Measurements from ENCODE around the gene PFN3. TPM values are rescaled to one million over a fixed set of nuclear protein-coding genes. Genes with fewer than 3 reads are reported as not detected.

The PFN3 gene
- total RNA-seq, 4 donors from 2014 or later: not detected

GRCh38 chr5:177369645-177370440, 30.6 kb downstream of the PFN3 start:
- in situ Hi-C loops (cut with MboI; ENCODE audit: low sequenced_read_pairs in 4 of 4): no loop called here

GRCh38 chr5:177368869-177369644, 31.4 kb downstream of the PFN3 start:
- Histone ChIP-seq H3K36me3 (no peaks in the 10 kb centered on the region), H3K9me3 (no peaks in the 10 kb centered on the region), H3K27ac (peak overlapping the region; percentile 74 to 83 (median 79)), H3K4me3 (no peak overlapping the region), H3K4me1 (peaks cover 35 to 39% of the 10 kb centered on the region in 2 donors), H3K27me3 (no peaks in the 10 kb centered on the region)
- DNase-seq (no peak), ATAC-seq (no peak)
- in situ Hi-C loops (cut with MboI; ENCODE audit: low sequenced_read_pairs in 4 of 4): no loop called here
- intact Hi-C loops (cut with DNase I; ENCODE audit: low total_unique reads): loop anchor here (5.0 kb wide), 1 partner anchor 57 kb away; the partner anchor contains the start of gene MXD3
- TF ChIP-seq POLR2A (IDR thresholded peaks at IDR 0.05): no peak
- peak in 4 of 5 experiments; percentile 34 to 62 (median 52) for TF ChIP-seq CTCF (IDR thresholded peaks at IDR 0.05 in 4 of 5, conservative IDR thresholded peaks at IDR 0.05 in 1 of 5)

More at GRCh38 chr5:177369645-177370440, 30.6 kb downstream of the PFN3 start:
- Histone ChIP-seq H3K27ac (peak overlapping the region; percentile 74 to 83 (median 79)), H3K36me3 (no peaks in the 10 kb centered on the region), H3K4me3 (no peak overlapping the region), H3K9me3 (no peaks in the 10 kb centered on the region), H3K4me1 (peaks cover 35 to 39% of the 10 kb centered on the region in 2 donors), H3K27me3 (no peaks in the 10 kb centered on the region)
- intact Hi-C loops (cut with DNase I; ENCODE audit: low total_unique reads): loop anchor here (5.0 kb wide), 1 partner anchor 58 kb away; the partner anchor contains the start of gene MXD3
- no peak for TF ChIP-seq POLR2A (IDR thresholded peaks at IDR 0.05)
- TF ChIP-seq CTCF (IDR thresholded peaks at IDR 0.05 in 4 of 5, conservative IDR thresholded peaks at IDR 0.05 in 1 of 5): no peak
- DNase-seq (peak in 1 of 2 donors; percentile 54), ATAC-seq (peak in 1 of 2 donors; percentile 8)

- Histone ChIP-seq H3K4me3 (peak overlapping the region in 2 of 4 donors; percentile 68 to 80), H3K36me3 (no peaks in the 10 kb centered on the region), H3K27ac (peak overlapping the region in 1 of 4 donors; percentile 93), H3K27me3 (no peaks in the 10 kb centered on the region), H3K9me3 (no peaks in the 10 kb centered on the region), H3K4me1 (peaks cover 41 to 45% of the 10 kb centered on the region in 2 donors)
- in situ Hi-C loops (cut with MboI; ENCODE audit: low sequenced_read_pairs in 4 of 4): no loop called here
- intact Hi-C loops (cut with DNase I; ENCODE audit: low total_unique reads): loop anchor here (5.0 kb wide), 1 partner anchor 56 kb away; the partner anchor contains the start of gene MXD3
- ATAC-seq (no peak), DNase-seq (no peak)
- TF ChIP-seq CTCF (IDR thresholded peaks at IDR 0.05 in 4 of 5, conservative IDR thresholded peaks at IDR 0.05 in 1 of 5) (no peak), POLR2A (IDR thresholded peaks at IDR 0.05) (no peak)
These were observed 32.2 kb downstream of the PFN3 start for GRCh38 chr5:177367981-177368868.

GRCh38 chr5:177367323-177367848, 33.1 kb downstream of the PFN3 start:
- no peaks in the 10 kb centered on the region for H3K9me3 ChIP-seq
- in situ Hi-C loops (cut with MboI; ENCODE audit: low sequenced_read_pairs in 4 of 4): no loop called here
- intact Hi-C loops (cut with DNase I; ENCODE audit: low total_unique reads): loop anchor here (5.0 kb wide), 1 partner anchor 55 kb away; the partner anchor contains the start of gene MXD3
- DNase-seq: no peak
- peak overlapping the region; percentile 63 to 85 (median 74) for H3K4me3 ChIP-seq
- TF ChIP-seq POLR2A (IDR thresholded peaks at IDR 0.05) (no peak), CTCF (IDR thresholded peaks at IDR 0.05 in 4 of 5, conservative IDR thresholded peaks at IDR 0.05 in 1 of 5) (no peak)
- no peaks in the 10 kb centered on the region for H3K36me3 ChIP-seq
- peak overlapping the region; percentile 92 to 93 (median 92) for H3K27ac ChIP-seq
- ATAC-seq: peak; percentile 13 to 16
- H3K27me3 ChIP-seq: no peaks in the 10 kb centered on the region
- H3K4me1 ChIP-seq: peaks cover 39 to 52% of the 10 kb centered on the region in 2 donors
